Mucosa of stomach (tissue), 1 donor: ENCODE measurements around the gene GRK5.

Experiments used
- H3K27me3 ChIP-seq: one replicate; pipeline ENCODE4 v1.7.0; 2013; ENCODE audit warnings: mild to moderate bottlenecking, low read length; ENCODE audit not compliant: control insufficient read depth, insufficient read depth
- H3K36me3 ChIP-seq: one replicate; pipeline ENCODE4 v1.7.0; 2013; ENCODE audit warnings: low read length; ENCODE audit not compliant: control insufficient read depth, insufficient read depth
- H3K4me1 ChIP-seq: one replicate; pipeline ENCODE4 v1.7.0; 2013; ENCODE audit warnings: mild to moderate bottlenecking, low read length; ENCODE audit not compliant: control insufficient read depth, insufficient read depth
- H3K4me3 ChIP-seq: one replicate; pipeline ENCODE4 v1.7.0; 2013; ENCODE audit warnings: low read length
- H3K9ac ChIP-seq: one replicate; pipeline ENCODE4 v1.7.0; 2013; ENCODE audit warnings: mild to moderate bottlenecking, low read length, moderate library complexity
- H3K9me3 ChIP-seq: one replicate; pipeline ENCODE4 v1.7.0; 2013; ENCODE audit warnings: mild to moderate bottlenecking, low read length, moderate library complexity; ENCODE audit not compliant: control insufficient read depth
- donor health status: Pancreatic carcinoma.

Gene GRK5

DNA sequence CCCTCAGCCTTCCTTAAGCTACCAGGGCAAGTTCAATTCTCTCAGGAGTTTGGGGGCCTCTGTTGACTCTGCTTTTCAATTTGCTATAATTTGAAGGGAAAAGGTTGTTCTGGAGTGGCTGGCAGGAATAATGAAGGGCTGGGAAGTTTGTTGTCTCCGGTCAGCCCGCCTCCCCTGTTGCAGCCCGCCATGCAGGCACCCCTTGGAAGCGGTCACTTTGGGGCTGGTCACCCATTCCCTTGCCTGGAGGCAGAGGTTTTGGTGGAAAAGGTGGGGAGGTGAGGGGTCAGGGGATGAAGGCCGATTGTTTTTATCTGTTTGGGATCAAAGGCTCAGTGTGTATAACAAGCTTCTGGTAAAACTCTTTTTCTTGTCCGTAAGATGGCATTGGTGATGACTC, 79.1 kb downstream of the GRK5 start:
- H3K36me3 ChIP-seq = no peaks in the 10 kb centered on the region
- no peak overlapping the region for H3K4me3 ChIP-seq
- H3K9me3 ChIP-seq = no peaks in the 10 kb centered on the region
- no peak overlapping the region for H3K9ac ChIP-seq
- peaks cover 87% of the 10 kb centered on the region for H3K4me1 ChIP-seq
- no peaks in the 10 kb centered on the region for H3K27me3 ChIP-seq

- H3K27me3 ChIP-seq = no peaks in the 10 kb centered on the region
- H3K4me3 ChIP-seq = no peak overlapping the region
- peak overlapping the region; percentile 31 for H3K9ac ChIP-seq
- no peaks in the 10 kb centered on the region for H3K36me3 ChIP-seq
- no peaks in the 10 kb centered on the region for H3K9me3 ChIP-seq
- peaks cover 84% of the 10 kb centered on the region for H3K4me1 ChIP-seq
These were observed 79.7 kb downstream of the GRK5 start for GRCh38 chr10:119286983-119287633.

DNA sequence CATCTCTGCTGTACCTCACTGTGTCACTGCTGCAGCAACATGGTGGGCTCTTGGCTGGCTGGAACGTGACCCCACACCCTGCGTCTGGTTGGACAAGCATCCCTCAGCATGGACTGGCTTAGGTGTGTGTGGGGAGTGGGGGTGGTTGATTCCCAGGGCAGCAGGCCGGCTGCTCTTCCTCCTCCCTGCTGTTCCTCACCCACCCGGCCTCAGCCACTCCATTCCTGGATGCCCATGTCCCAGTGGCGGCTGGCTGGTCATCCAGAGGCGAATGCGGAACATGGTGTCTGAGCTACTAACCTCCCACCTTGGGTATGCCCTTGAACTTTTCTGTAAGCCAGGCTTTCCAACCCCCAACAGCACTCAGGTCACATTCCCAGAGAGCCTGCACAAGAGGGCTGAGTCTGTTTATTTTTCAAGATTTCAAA, 81.2 kb downstream of the GRK5 start:
- peaks cover 83% of the 10 kb centered on the region for H3K4me1 ChIP-seq
- H3K27me3 ChIP-seq = no peaks in the 10 kb centered on the region
- H3K4me3 ChIP-seq = no peak overlapping the region
- no peaks in the 10 kb centered on the region for H3K9me3 ChIP-seq
- H3K9ac ChIP-seq = no peak overlapping the region
- H3K36me3 ChIP-seq = no peaks in the 10 kb centered on the region

DNA sequence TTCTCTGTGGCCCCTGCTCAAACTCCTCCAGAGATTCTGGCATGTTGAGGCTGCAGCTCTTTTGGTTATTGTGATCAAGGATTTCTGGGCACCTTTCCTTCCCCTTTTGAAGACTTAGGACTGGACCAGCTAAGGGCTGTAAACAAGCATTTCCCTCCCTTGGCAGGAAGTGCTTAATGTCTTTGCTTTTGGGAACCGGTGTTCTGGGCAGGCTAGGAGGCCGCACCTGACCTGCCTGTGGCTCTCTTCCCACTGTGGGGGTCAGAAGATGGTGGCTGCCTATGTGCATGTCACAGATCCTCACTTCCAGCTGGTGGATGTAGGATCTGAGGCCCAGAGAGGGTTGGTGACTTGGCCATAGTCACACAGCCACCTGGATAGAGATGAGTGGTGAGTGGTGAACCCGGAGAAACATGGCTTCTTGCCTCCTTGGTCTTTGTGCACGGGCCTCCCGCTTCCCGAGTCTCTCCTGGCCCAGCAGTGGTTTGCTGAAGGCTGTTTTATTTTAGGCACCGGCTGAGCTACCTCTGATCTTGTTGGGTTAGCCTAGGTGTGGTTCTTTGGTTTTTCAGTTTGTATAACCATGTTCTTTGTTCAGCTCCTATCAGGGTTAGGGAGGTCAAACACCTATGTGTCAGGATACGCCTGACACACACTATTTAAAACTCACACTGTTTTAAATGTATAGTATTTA, 82.0 kb downstream of the GRK5 start:
- Histone ChIP-seq H3K9me3 (no peaks in the 10 kb centered on the region), H3K4me1 (peaks cover 86% of the 10 kb centered on the region), H3K9ac (peak overlapping the region; percentile 5), H3K36me3 (no peaks in the 10 kb centered on the region), H3K4me3 (no peak overlapping the region), H3K27me3 (no peaks in the 10 kb centered on the region)

- no peaks in the 10 kb centered on the region for H3K9me3 ChIP-seq
- H3K4me3 ChIP-seq = no peak overlapping the region
- H3K4me1 ChIP-seq = peaks cover 79% of the 10 kb centered on the region
- H3K36me3 ChIP-seq = no peaks in the 10 kb centered on the region
- H3K27me3 ChIP-seq = no peaks in the 10 kb centered on the region
- H3K9ac ChIP-seq = no peak overlapping the region
These were observed 83.1 kb downstream of the GRK5 start for GRCh38 chr10:119290301-119291048.

- Histone ChIP-seq H3K4me3 (no peak overlapping the region), H3K9me3 (no peaks in the 10 kb centered on the region), H3K36me3 (no peaks in the 10 kb centered on the region), H3K27me3 (no peaks in the 10 kb centered on the region), H3K9ac (no peak overlapping the region), H3K4me1 (peaks cover 70% of the 10 kb centered on the region)
These were observed 84.0 kb downstream of the GRK5 start for GRCh38 chr10:119291223-119291900.

- Histone ChIP-seq H3K9ac (no peak overlapping the region), H3K4me1 (peaks cover 53% of the 10 kb centered on the region), H3K27me3 (no peaks in the 10 kb centered on the region), H3K9me3 (no peaks in the 10 kb centered on the region), H3K36me3 (no peaks in the 10 kb centered on the region), H3K4me3 (no peak overlapping the region)
These were observed 85.8 kb downstream of the GRK5 start for GRCh38 chr10:119292968-119293760.

DNA sequence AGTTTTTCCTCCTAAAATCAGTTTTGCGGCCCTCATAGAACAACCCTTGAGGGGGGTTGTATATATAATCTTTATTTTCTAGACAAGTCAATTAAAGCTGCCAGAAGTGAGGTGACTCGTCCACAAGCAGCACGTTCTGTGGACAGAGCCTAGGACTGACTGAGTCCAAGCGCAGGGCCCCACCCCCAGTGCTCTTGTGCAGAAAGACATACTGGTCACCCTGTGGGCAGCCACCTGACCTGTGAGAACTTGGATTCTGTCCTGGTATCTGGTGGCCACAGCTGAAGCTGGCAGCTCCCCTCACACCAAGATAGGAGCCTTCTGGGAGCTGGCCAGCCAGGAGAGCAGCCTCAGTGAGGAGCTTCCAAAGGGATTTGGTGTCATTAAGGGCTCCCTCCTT, 89.3 kb downstream of the GRK5 start:
- Histone ChIP-seq H3K9ac (no peak overlapping the region), H3K27me3 (no peaks in the 10 kb centered on the region), H3K9me3 (no peaks in the 10 kb centered on the region), H3K36me3 (no peaks in the 10 kb centered on the region), H3K4me3 (no peak overlapping the region), H3K4me1 (peaks cover 41% of the 10 kb centered on the region)

- Histone ChIP-seq H3K27me3 (no peaks in the 10 kb centered on the region), H3K9me3 (no peaks in the 10 kb centered on the region), H3K4me1 (peaks cover 47% of the 10 kb centered on the region), H3K4me3 (no peak overlapping the region), H3K36me3 (no peaks in the 10 kb centered on the region), H3K9ac (no peak overlapping the region)
These were observed 90.0 kb downstream of the GRK5 start for GRCh38 chr10:119297207-119297968.

GRCh38 chr10:119298810-119299209, 91.4 kb downstream of the GRK5 start:
- Histone ChIP-seq H3K4me3 (no peak overlapping the region), H3K36me3 (no peaks in the 10 kb centered on the region), H3K4me1 (peaks cover 52% of the 10 kb centered on the region), H3K9ac (no peak overlapping the region), H3K27me3 (no peaks in the 10 kb centered on the region), H3K9me3 (no peaks in the 10 kb centered on the region)

DNA sequence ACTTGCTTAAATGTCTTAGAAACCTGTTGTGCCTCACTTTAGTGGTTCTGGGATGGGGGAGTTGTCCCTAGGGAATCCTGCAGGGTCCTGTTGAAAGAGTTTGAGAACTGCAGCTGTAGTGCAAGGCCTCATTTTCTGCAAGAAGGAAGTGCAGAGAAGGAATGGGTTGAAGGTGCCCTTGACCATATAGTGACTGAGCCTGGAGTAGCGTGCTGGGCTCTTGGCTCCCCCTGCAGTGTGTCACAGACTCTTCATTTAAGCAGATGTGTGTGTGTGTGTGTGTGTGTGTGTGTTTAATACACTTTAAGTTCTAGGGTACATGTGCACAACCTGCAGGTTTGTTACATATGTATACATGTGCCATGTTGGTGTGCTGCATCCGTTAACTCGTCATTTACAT, 92.2 kb downstream of the GRK5 start:
- H3K4me1 ChIP-seq = peaks cover 52% of the 10 kb centered on the region

More for the DNA sequence above, 92.2 kb downstream of the GRK5 start:
- Histone ChIP-seq H3K4me3 (no peak overlapping the region), H3K36me3 (no peaks in the 10 kb centered on the region), H3K27me3 (no peaks in the 10 kb centered on the region), H3K9me3 (no peaks in the 10 kb centered on the region), H3K9ac (no peak overlapping the region)
